Calu3 (cell line): ENCODE measurements around the gene CMTM3. TPM values are rescaled to one million over a fixed set of nuclear protein-coding genes. Genes with fewer than 3 reads are reported as not detected.

ENCODE experiments used
- BruUV-seq: library from RNA; stranded (reverse); fragments of 400-500 nt; replicated peaks from 2 replicates; lab custom pipeline; 2021; lab: Mats Ljungman, UMichigan
- CTCF ChIA-PET: fragments of 300-600 bp; sonication (Branson Sonifier 250); formaldehyde crosslinking; loops from one replicate; lab custom pipeline; 2022; ENCODE audit warnings: antibody characterized with exemption; lab: Charles Lee
- DNase-seq: peaks from one replicate; pipeline ENCODE4 v3.0.0; 2022
- H3K27ac Mint-ChIP-seq: one replicate; pipeline ENCODE4 v1.8.0; 2022; ENCODE audit warnings: mixed read lengths; ENCODE audit not compliant: unreplicated experiment
- H3K27me3 Mint-ChIP-seq: one replicate; pipeline ENCODE4 v1.8.0; 2022; ENCODE audit warnings: mixed read lengths; ENCODE audit not compliant: unreplicated experiment
- H3K36me3 Mint-ChIP-seq: one replicate; pipeline ENCODE4 v1.8.0; 2022; ENCODE audit warnings: mild to moderate bottlenecking, moderate library complexity, mixed read lengths; ENCODE audit not compliant: insufficient read depth, unreplicated experiment
- H3K4me1 Mint-ChIP-seq: one replicate; pipeline ENCODE4 v1.8.0; 2022; ENCODE audit warnings: mild to moderate bottlenecking, low read depth, mixed read lengths; ENCODE audit not compliant: unreplicated experiment
- H3K4me3 Mint-ChIP-seq: one replicate; pipeline ENCODE4 v1.8.0; 2022; ENCODE audit warnings: mild to moderate bottlenecking, low read depth, moderate library complexity, mixed read lengths; ENCODE audit not compliant: unreplicated experiment
- H3K9me3 Mint-ChIP-seq: one replicate; pipeline ENCODE4 v1.8.0; 2022; ENCODE audit warnings: low read depth, mixed read lengths; ENCODE audit not compliant: unreplicated experiment
- intact Hi-C: fragments of 100-400 bp; cut with micrococcal nuclease; formaldehyde crosslinking; loops from one replicate; pipeline ENCODE4 v1.10.0; 2022; ENCODE audit not compliant: unreplicated experiment
- total RNA-seq: library from RNA; stranded (reverse); gene quantifications from 2 replicates; pipeline ENCODE4 v1.2.3, GENCODE V29; 2022
- TF ChIP-seq, protein P1 (sequence below): fragments of 200-600 bp; IDR thresholded peaks from one replicate; pipeline ENCODE4 v1.8.0; 2022; ENCODE audit warnings: antibody characterized with exemption; ENCODE audit not compliant: unreplicated experiment

CMTM3 gene
- total RNA-seq, 1 experiment from 2014 or later, result 33.6 TPM

DNA sequence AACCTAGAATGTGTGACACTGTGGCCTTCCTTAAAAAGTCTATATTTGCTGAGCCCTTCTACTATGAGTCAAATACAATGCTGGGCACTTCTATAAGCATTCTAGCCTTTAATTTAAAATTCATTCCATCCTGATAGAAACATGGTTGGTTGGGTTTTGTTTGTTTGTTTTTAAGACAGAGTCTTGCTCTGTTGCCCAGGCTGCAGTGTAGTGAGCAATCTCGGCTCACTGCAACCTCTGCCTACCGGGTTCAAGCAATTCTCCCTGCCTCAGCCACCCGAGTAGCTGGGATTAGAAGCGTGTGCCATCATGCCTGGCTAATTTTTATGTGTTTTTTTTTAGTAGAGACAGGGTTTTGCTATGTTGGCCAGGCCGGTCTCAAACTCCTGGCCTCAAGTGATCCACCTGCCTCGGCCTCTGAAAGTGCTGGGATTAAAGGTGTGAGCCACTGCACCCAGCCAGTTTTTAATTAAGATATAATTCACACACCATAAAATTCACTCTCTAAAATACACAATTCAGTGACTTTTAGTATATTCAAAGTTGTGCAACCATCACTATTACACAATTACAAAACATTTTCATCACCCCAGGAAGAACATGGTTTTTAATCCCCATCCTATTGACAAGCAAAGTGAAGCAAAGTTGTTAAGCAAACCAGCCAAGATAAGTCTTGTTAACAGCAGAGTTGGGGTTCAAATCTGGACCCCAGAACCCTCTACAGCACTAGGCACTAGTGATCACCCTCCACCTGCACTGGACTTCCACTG, 49.3 kb downstream of the CMTM3 start:
- no peaks in the 10 kb centered on the region for H3K36me3 Mint-ChIP-seq
- DNase-seq, result no peak
- BruUV-seq, result no TSS peak
- H3K4me3 Mint-ChIP-seq, result no peak overlapping the region
- no peaks in the 10 kb centered on the region for H3K27me3 Mint-ChIP-seq
- H3K4me1 Mint-ChIP-seq, result peaks cover 9% of the 10 kb centered on the region
- intact Hi-C loops, result no loop called here
- H3K27ac Mint-ChIP-seq, result no peak overlapping the region
- CTCF ChIA-PET, result no interaction called here
- TF ChIP-seq, protein P1, sequence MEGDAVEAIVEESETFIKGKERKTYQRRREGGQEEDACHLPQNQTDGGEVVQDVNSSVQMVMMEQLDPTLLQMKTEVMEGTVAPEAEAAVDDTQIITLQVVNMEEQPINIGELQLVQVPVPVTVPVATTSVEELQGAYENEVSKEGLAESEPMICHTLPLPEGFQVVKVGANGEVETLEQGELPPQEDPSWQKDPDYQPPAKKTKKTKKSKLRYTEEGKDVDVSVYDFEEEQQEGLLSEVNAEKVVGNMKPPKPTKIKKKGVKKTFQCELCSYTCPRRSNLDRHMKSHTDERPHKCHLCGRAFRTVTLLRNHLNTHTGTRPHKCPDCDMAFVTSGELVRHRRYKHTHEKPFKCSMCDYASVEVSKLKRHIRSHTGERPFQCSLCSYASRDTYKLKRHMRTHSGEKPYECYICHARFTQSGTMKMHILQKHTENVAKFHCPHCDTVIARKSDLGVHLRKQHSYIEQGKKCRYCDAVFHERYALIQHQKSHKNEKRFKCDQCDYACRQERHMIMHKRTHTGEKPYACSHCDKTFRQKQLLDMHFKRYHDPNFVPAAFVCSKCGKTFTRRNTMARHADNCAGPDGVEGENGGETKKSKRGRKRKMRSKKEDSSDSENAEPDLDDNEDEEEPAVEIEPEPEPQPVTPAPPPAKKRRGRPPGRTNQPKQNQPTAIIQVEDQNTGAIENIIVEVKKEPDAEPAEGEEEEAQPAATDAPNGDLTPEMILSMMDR, result no peak
- no peaks in the 10 kb centered on the region for H3K9me3 Mint-ChIP-seq

DNA sequence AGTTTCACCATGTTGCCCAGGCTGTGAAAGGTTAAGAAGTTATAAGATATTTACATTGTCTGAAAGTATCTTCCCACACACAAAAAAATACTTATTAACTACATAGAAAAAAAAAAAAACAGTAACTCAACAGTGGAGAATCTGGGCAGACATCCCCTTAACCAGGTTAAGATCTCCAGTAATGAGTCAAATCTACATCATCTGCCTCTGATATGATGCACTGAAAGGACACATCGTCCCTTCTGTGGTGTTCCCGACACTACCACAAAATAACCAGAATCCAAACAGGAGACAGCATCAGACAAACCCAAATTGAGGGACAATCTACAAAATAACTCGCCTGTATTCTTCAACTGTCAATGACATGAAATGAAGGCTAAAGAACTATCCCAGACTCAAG, 52.0 kb downstream of the CMTM3 start:
- CTCF ChIA-PET, result interaction anchor here (0.6 kb wide), 1 partner anchor 40 kb away, joined by 4 read pairs; the partner anchor contains the start of gene CMTM4
- no peak overlapping the region for H3K27ac Mint-ChIP-seq
- H3K4me3 Mint-ChIP-seq, result no peak overlapping the region
- DNase-seq, result no peak
- H3K27me3 Mint-ChIP-seq, result no peaks in the 10 kb centered on the region
- H3K9me3 Mint-ChIP-seq, result no peaks in the 10 kb centered on the region
- H3K36me3 Mint-ChIP-seq, result no peaks in the 10 kb centered on the region
- no TSS peak for BruUV-seq
- peaks cover 19% of the 10 kb centered on the region for H3K4me1 Mint-ChIP-seq
- TF ChIP-seq, protein P1, result no peak
- intact Hi-C loops, result no loop called here

DNA sequence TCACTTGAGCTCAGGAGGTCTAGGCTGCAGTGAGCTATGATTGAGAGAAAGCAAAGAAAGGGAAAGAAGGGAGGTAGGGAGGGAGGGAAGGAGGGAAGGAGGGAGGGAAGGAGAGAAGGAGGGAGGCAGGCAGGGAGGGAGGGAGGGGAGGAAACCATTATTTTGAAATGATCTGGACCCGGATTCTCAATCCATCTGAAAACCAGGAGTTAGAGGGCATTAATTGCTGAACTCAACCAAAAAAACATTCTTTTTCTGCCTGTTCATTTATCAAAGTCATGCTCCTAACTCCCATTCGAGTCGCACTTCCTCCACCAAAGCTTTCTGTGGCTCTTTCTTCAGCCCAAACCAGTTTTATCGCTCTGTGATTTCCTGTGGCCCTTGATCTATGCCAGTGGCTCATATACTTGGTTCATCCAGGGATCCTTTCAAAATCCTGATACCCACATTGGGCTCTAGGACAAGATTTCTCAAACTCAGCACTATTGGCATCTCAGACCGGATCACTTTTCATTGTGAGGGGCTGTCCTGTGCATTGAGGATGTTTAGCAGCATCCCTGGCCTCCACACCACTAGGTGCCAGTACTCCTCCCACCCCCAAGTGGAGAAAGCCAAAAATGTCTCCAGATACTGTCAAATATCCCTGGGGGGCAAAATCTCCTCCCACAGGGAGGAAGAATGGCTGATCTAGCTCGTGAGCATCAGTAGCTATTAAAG, 53.8 kb downstream of the CMTM3 start:
- Mint-ChIP-seq H3K9me3 (no peaks in the 10 kb centered on the region), H3K4me3 (no peak overlapping the region), H3K36me3 (no peaks in the 10 kb centered on the region), H3K27me3 (no peaks in the 10 kb centered on the region), H3K4me1 (peaks cover 19% of the 10 kb centered on the region), H3K27ac (no peak overlapping the region)
- intact Hi-C loops, result no loop called here
- TF ChIP-seq, protein P1, result no peak
- CTCF ChIA-PET, result interaction anchor here (0.8 kb wide), 1 partner anchor 18 kb away, joined by 4 read pairs; no protein-coding TSS in a partner anchor
- DNase-seq, result no peak
- no TSS peak for BruUV-seq

DNA sequence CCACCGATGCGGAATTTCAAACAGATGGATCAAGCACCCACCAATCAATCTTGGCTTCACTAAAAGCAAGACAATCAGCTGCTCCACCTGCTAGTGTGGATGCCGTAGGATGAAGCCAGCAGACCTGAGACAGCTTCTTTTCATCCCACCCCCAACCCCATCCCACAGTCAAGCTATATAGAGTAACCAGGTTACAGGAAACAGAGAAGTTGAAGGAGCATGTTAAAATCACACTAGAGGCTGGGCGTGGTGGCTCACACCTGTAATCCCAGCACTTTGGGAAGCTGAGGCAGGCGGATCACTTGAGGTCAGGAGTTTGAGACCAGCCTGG, 54.3 kb downstream of the CMTM3 start:
- TF ChIP-seq, protein P1, result no peak
- BruUV-seq, result no TSS peak
- Mint-ChIP-seq H3K27ac (no peak overlapping the region), H3K36me3 (no peaks in the 10 kb centered on the region), H3K4me1 (peaks cover 19% of the 10 kb centered on the region), H3K4me3 (no peak overlapping the region), H3K9me3 (no peaks in the 10 kb centered on the region), H3K27me3 (no peaks in the 10 kb centered on the region)
- DNase-seq, result no peak
- CTCF ChIA-PET, result interaction anchor here (0.8 kb wide), 1 partner anchor 17 kb away, joined by 4 read pairs; no protein-coding TSS in a partner anchor
- intact Hi-C loops, result no loop called here
